NCI-H2107 treated with DMSO at 0.1 percent for 48 hours (cell line): ENCODE measurements around the gene DEPDC5.

Experiments
- DNase-seq: peaks from one replicate; lab custom pipeline; 2025; ENCODE audit not compliant: unreplicated experiment; lab: John Stamatoyannopoulos, UW

The DEPDC5 gene

GRCh38 chr22:31944700-31945442 lies 191.1 kb downstream of the DEPDC5 start:
- no peak for DNase-seq

- DNase-seq = no peak
Measured at GRCh38 chr22:31945443-31945855, 191.6 kb downstream of the DEPDC5 start.

DNA sequence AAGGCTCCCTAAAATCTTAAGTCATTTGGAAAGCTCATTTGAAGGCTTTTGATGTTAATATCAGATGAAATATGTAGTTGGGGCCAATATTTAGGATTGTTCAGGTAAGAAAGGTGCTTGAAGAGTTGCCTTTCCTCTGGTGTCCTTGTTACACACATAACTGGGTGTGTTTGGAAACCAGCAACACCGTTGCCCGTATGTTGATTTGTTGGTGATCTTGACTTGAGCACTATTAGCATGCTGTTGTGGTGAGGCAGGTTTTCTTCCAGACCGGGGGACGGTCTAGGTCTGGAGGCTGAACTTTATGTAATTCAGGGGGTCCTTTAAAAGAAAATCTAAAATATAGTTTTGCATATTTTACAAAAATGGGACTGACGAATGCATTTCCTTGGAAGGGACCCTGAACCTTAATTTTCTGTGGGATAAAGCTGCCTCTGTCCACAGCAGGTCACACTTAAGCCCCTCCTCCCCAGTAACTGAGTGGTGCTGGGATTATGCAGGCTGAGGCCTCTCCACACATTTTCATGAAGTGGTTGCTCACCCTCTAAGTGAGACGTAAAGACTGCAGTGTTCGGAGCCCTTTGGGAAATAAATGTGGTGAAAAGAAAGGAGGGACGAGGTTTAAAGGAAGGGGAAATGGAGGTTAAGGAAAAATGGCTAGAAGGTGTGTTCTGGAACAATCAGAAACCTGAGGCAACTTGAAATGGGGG lies 192.3 kb downstream of the DEPDC5 start:
- peak; percentile 3 for DNase-seq

- peak; percentile 9 for DNase-seq
Measured at GRCh38 chr22:31947296-31947695, 193.5 kb downstream of the DEPDC5 start.

DNA sequence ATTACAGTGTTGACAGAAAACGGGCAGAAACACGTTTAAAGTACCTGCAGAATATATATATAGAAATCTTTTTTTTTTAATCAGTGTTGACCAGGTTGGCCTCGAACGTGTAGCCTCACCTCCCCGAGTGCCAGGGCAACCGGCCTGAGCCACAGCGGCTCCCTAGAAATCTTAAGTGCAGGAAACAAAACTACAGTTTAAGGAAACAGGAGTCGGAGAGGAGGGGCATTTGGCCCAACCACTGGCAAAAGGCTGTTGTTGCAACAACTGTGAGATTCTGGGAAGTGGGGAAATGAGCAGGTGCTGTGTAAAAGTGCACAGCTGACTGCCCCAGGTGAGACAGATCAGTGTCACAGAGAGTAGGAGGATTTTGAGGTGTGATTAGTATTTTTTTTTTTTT lies 194.2 kb downstream of the DEPDC5 start:
- no peak for DNase-seq

GRCh38 chr22:31950226-31950625 lies 196.4 kb downstream of the DEPDC5 start:
- no peak for DNase-seq

DNA sequence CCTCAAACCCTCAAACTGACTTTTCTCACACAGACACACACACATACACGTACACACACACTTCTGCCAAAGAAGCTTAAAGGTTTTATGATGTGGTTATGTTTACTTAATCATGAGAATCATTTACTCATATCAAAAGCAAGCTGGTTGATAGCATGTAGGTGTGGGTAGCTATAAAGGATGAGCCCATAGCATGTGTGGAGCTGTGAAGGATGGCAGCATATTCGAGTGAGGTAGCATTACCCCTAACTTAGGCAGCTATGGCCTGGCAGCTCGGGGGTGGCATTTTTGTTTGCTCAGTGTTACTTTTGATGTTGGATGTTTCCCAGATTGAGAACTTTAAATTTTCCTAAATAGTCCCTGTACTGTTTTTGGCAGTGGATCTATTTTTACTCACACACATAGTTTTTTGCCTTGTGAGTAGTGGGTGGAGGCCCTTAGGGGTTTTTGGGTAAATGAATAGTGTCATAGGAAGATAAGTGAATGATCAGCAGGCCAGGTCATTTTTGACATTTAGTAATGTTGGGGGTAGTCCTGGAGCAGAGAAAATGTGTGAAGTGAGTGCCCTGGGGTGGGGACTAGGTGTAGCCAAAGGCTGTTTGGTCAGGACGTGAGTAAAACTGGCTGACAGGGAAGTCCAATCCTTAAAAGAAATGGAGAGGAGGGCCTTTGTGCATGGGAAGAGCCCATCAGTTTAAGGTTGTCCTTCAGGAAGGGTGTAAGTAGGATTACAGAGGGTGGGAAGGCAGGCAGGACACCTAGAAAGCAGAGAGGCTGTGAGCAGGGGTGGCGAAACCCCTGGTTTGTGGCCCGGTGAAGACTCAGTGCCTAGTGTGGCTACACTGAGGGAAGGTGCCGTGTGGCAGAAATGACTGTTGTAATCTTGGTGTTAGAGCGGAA lies 197.6 kb downstream of the DEPDC5 start:
- DNase-seq = no peak

GRCh38 chr22:31952094-31952401 lies 198.2 kb downstream of the DEPDC5 start:
- no peak for DNase-seq

DNA sequence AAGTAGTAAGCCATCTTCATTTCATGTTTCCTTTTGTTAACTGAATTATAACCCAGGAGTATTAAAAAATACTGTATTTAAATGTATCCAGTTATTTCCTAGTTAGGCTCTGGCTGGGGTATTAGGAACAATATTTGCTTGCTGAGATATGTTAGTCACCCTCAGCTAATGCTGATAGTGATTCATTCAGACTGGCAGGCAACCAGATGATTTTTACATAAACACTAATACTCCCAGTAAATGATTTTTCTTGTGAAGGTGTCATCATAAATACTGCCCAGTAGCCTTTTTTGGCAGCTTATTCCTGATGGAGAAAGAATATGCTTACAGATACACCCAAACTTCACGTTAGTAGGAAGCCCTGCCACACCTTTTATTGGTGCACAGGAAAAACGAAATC lies 198.7 kb downstream of the DEPDC5 start:
- no peak for DNase-seq

- DNase-seq = no peak
Measured at GRCh38 chr22:31953261-31953660, 199.4 kb downstream of the DEPDC5 start.

DNA sequence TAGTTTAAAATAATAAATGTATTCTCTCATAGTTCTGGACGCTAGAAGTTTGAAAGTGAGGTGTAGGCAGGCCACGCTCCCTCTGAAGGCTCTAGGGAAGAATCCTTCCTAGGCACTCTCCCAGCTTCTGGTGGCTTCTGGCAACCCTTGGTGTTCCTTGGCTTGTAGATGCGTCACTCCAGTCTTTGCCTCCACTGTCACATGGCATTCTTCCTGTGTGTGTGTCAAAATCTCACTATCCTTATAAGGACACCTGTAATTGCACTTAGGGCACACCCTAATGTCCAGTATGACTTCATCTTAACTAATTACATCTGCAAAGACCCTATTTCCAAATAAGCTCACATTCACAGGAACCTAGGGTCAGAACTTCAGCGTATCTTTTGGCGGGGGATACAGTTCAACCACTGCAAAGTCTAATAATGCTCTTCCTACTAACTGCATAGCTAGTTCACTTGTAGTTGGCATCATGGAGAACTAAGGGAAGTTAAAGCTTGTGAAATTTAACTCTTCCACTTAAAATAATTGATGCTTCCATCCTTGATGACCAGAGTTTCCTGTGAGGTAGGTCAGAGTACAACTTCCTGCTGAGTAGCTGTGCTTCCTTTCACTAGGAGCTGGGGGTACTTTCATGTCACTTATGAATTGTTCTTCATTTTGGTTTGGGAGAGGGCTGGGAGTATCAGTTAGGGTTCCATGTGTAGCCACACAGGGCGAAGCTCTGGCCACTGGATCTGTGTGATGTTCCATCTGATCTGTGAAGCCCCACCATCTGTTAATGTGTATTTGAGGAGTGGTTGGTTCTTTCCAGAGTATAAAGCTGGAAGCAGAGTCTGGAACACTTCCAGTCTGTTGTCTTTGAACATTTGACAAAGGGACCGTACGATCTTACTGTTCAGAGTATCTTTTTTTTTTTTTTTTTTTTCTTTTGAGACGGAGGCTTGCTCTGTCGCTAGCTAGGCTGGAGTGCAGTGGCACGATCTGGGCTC lies 201.0 kb downstream of the DEPDC5 start:
- DNase-seq = no peak

GRCh38 chr22:31956360-31956759 lies 202.5 kb downstream of the DEPDC5 start:
- no peak for DNase-seq
